ENCODE measurements around the gene UCHL5.
"Not testable (repeated sequence)": the region's sequence is repeated elsewhere in the genome, so short reads cannot be mapped to it uniquely, and the experiment has no call there.

Gene UCHL5

GRCh38 chr1:193005785-193006184, 53.4 kb downstream of the UCHL5 start:
- no peak for DNase-seq

DNA sequence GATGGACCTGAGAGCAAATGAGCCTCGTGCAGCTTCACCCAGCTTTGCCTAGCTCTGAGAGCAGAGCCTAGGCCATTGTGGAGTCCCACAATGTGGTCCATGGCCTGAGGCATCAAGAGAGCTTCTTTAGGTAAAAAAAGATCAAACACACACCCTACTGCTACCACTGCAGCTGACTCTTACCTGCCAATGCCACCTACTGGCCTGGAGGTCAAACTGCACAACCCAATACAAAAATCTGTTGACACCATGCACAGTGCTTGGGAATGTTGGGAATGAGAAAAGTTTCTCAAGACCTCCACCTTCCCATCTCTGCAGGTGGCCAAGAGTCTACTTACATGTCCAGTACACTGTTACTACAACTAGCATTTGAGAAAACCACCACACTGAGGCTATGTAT, 60.6 kb downstream of the UCHL5 start:
- no peak for DNase-seq

- no peak for DNase-seq
Measured at GRCh38 chr1:192994141-192994540, 65.0 kb downstream of the UCHL5 start.

DNA sequence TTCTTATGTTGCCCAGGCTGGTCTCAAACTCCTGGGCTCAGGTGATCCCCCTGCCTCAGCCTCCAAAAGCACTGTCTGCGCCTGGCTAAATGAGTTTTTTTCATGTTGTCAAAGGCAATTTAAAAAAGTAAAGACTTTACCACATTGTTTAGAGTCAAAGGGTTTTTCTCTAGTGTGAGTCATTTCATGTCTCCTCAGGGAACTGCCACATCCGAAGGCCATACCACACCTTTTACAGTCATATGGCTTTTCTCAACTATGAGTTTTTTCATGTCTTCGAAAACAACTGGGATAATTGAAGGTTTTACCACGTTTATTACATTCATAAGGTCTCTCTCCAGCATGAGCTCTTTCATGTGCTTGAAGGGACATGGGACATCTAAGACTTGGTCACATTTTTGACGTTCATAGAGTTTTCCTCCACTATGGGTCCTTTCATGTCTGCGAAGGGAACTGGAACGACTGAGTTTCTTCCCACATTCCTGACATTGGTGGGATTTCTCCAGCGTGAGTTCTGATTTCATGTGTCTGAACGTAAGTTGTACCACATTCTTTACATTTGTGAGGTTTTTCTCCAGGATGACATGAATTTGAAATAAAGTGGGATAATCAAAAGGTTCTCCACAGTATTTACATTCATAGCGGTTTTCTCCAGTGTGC, 65.6 kb downstream of the UCHL5 start:
- no peak for DNase-seq

DNA sequence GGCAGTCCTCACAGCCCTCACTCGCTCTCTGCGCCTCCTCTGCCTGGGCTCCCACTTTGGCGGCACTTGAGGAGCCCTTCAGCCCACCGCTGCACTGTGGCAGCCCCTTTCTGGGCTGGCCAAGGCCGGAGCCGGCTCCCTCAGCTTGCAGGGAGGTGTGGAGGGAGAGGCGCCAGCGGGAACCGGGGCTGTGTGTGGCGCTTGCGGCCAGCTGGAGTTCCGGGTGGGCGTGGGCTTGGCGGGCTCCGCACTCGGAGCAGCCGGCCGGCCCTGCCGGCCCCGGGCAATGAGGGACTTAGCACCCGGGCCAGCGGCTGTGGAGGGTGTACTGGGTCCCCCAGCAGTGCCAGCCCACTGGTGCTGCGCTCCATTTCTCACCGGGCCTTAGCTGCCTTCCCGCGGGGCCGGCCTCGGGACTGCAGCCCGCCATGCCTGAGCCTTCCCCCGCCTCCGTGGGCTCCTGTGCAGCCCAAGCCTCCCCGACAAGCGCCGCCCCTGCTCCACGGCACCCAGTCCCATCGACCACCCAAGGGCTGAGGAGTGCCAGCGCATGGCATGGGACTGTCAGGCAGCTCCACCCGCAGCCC, 72.3 kb downstream of the UCHL5 start:
- not testable (repeated sequence) for DNase-seq

DNA sequence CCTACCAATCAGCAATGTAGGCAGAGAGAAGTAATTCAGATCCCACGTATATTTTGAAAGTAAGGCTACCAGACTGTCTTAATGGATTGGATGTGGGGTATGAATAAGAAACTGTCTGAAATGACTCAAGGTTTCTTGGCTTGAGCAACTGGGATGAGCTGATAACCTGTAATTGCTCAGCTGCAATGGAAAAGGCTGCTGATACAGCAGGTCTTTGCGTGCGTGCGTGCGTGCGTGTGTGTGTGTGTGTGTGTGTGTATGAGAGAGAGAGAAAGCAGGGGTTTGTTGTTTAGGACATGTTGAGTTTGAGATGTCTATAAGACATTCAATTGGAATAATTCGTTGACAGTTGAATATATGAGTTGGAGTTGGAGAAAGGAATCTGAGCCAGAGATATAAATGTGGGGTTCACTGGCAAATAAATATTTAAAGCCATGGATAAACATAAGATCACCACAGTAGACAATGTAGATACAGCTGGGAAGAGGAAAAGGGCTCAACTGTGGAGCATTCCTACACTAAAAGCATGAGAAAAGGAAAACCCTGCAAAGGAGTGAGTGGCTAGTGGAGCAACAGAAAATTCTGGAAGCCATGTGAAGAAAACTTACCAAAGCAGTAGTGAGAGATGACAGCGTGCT, 72.9 kb downstream of the UCHL5 start:
- DNase-seq = peak; percentile 82

DNA sequence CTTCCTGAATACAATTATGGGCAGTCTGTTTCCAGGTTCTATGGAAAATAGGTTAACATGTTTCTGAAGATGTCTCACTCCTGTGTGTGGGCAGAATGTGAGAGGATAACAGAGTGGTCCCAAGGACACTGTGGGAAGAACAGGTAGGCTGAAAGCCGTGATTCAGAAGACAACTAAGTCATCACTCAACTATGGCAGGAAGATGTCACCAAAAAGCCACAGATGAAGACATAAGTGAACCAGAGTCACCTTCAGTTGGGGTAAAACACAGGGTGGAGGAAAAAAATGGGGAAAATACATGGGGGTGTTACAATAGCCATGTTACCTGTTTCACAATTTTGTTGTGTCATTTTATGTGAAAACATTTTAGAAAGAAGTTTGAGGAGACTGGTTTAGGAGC, 75.1 kb downstream of the UCHL5 start:
- peak; percentile 15 for DNase-seq

GRCh38 chr1:192983349-192983980, 75.7 kb downstream of the UCHL5 start:
- DNase-seq = peak; percentile 60

DNA sequence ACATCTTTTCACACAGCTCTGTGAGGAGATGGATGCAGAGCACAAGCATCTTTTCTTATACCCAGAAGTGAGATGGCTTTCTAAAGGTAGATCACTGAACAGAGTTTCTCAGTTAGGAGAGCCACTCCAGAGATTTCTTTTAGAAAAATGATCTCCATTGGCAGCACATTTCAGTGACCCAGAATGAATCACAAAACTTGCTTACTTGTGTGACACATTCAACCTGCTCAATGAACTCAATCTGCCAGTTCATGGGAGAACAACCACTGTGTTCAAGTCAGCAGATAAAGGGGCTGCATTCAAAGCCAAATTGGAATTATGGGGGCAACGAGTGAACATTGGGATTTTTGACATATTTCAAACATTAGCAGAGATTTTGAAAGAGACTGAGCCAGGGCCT, 78.3 kb downstream of the UCHL5 start:
- DNase-seq = no peak

GRCh38 chr1:192980334-192980733, 78.8 kb downstream of the UCHL5 start:
- not testable (repeated sequence) for DNase-seq

- DNase-seq = no peak
Measured at GRCh38 chr1:192979542-192979941, 79.6 kb downstream of the UCHL5 start.

DNA sequence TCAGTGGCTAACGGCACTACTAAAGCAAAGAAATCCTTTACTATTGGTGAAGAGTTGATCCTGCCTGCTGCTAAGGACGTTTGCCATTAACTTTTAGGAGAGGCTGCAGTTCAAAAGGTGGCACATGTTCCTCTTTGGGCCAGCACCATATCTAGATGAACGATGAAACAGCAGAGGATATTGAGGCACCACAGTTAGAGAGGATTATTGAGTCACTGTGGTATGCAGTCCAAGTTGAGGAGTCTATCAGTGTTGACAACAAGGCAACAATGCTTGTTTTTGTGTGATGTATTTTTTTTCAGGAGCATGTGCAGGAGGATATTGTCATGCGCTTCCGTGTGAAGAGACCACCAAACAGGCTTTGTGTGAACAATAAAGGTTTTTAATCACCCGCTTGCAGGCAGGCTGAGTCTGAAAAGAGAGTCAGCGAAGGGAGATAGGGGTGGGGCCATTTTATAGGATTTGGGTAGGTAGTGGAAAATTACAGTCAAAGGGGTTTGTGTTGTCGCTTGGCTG, 80.9 kb downstream of the UCHL5 start:
- DNase-seq = no peak

GRCh38 chr1:192977089-192977706, 82.0 kb downstream of the UCHL5 start:
- DNase-seq = no peak

DNA sequence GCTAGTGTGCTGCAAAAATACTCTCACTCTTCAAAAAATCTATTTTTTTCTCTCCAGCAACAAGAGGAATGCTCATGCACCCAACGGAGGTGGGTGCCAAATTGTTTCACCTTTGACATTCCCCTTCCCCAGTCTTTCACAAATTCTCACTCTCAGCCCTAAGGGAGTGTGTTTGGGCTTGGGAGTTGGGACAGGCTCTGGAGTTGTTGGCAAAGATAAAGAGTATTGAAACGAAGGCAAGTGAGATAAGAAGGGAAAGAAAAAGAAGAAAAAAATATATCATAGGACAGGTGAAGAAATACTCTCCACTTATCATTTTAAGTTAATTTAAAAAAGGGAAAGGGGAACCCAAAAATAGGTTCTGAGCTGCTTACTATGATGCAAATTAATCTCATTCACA, 82.6 kb downstream of the UCHL5 start:
- DNase-seq = no peak

DNA sequence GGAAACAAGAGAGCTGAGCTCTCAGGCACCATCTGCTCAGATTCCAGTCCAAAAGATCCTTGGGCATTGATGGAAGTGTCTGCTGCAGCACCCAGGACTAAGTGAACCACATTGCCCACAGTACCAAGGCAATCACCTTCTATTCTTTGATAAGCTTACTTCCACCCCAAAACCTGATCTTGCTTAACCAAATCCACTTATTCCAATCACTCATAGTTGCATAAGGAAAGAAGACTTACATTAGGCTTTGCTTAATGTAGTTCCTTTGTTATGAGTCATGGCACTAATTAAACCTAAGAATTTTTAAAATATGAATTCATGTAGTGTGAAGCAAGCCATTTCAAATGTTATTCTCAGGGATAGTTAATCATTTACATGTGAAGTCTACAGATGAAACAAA, 84.5 kb downstream of the UCHL5 start:
- no peak for DNase-seq

DNA sequence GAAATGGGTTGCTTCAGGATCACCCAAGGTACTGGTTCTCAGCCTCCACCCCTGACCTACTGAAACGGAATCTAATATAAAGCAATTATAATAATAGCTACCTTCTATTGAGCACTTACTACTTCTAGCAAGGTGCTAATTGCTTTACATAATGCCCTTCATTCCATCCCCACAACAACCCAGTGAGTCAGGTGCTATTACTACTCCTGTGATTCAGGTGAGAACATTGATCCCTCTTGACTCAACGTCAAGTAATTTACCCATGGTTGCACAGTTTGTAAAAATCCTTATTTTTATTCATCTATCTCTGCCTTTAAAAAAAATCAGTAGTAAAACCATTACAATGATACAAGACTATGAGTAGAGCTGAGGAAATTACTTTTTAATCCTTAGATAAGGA, 85.2 kb downstream of the UCHL5 start:
- DNase-seq = no peak

DNA sequence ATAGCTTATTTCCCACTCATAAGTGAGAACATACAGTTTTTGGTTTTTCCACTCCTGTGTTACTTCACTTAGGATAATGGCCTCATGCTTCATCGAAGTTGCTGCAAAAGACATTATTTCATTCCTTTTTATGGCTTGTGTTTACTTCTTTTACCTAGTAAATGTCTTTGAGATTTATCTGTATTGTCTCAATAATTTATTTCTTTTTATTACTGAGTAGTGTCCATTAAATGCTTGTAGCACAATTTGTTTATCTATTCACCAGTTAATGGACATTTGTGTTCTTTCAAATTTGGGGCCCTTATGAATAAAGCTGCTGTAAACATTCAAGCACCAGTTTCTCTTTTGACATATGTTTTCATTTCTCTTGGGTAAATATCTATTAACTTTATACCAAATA, 86.0 kb downstream of the UCHL5 start:
- no peak for DNase-seq

DNA sequence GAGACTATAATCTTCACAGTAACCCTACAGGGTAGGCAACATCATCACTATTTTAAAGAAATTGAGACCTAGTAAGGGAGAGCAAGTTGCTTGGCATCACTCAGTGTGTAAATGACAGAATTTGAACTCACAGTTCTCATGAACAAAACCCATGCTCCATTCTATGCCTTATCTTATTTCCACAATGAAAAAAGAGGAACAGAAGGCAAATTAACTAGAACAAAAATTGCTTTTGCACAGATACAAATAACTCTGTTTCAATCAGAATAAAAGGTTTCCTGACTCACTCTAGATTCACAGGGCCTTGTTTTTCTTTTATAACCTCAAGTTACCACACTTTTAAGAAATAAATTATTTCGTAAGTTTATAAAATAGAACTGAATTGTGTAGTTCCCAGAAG, 90.1 kb downstream of the UCHL5 start:
- no peak for DNase-seq

DNA sequence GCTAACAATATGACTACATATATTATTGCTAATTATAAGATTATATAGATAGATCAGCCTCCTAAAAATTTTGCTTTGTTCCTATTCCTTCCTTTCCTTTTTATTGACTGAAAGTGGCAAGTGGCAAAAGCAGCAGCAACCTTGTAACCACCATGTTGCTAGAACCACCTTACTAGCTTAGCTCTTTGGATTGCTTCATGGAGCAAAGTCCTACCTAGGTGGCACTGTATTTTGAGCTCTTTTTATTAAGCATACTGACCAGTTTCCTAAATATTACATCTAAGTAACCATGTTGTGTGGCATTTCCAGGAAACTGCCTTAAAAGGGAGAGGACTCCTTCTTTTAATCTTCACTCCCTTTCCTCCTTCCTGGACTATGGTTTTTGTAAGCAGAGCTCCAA, 90.8 kb downstream of the UCHL5 start:
- no peak for DNase-seq

DNA sequence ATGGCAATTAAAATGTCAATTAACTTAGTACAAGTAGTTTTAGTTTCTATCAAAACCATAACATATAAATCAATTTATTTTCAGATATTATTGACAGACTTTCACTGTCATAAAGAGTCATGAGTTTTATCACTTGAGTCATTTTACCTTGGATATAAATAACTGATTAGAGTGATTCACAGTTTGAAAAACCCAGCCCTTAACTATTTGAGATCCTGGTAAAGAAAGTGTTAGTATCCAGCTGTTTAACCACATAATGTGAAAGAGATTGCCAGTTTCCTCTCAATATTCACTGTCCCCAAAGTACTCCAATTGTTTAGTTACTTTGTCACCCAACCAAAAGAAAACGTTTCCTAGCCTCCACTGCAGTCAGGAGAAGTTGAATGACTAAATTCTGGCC, 91.3 kb downstream of the UCHL5 start:
- no peak for DNase-seq

- no peak for DNase-seq
Measured at GRCh38 chr1:192967211-192967877, 91.8 kb downstream of the UCHL5 start.

GRCh38 chr1:192966073-192966472, 93.1 kb downstream of the UCHL5 start:
- DNase-seq = no peak

- DNase-seq = no peak
Measured at GRCh38 chr1:192962901-192963300, 96.3 kb downstream of the UCHL5 start.

Measured in stimulated activated CD4-positive, alpha-beta T cell treated with anti-CD3 and anti-CD28 coated beads, Interleukin-1b, Interleukin-23, amount 100 ng/mL, for 48 hours (primary cell).